HepG2 (cell line): ENCODE results near the gene AKR1C4. TPM values are rescaled to one million over a fixed set of nuclear protein-coding genes. Genes with fewer than 3 reads are reported as not detected.
A peak's percentile ranks its signal among the peaks of the same experiment; 100 is the strongest.

Experiments used
- CEBPB ChIP-seq: IDR thresholded peaks from 2 replicates; pipeline ENCODE4 v1.6.1; 2011; ENCODE audit warnings: low read depth, low read length, improper control_type of control experiment, borderline replicate concordance
- E2F2 ChIP-seq: sonication (generic); formaldehyde crosslinking; IDR thresholded peaks from 2 replicates; pipeline ENCODE4 v1.4.0; 2020; ENCODE audit warnings: missing genetic modification reagents, borderline replicate concordance
- HNF4A ChIP-seq: sonication (generic); formaldehyde crosslinking; IDR thresholded peaks from 2 replicates; pipeline ENCODE4 v1.4.0; 2020; ENCODE audit warnings: missing genetic modification reagents
- MLLT10 ChIP-seq: sonication (generic); formaldehyde crosslinking; IDR thresholded peaks from 2 replicates; pipeline ENCODE4 v1.4.0; 2020; ENCODE audit warnings: missing genetic modification reagents
- NFE2L2 ChIP-seq: fragments of 150-350 bp; IDR thresholded peaks from 2 replicates; pipeline ENCODE4 v1.6.1; 2014; ENCODE audit warnings: low read length
- PBX2 ChIP-seq: IDR thresholded peaks from 2 replicates; pipeline ENCODE4 v1.6.1; 2016; ENCODE audit warnings: control low read depth
- RERE ChIP-seq: IDR thresholded peaks from 2 replicates; pipeline ENCODE4 v1.6.1; 2016; ENCODE audit warnings: low read depth, missing genetic modification reagents, missing compliant biosample characterization
- SIX4 ChIP-seq: sonication (generic); formaldehyde crosslinking; IDR thresholded peaks from 2 replicates; pipeline ENCODE4 v1.4.0; 2020; ENCODE audit warnings: missing genetic modification reagents
- TRAFD1 ChIP-seq: sonication (generic); formaldehyde crosslinking; IDR thresholded peaks from 2 replicates; pipeline ENCODE4 v1.5.1; 2020; ENCODE audit warnings: missing genetic modification reagents, mild to moderate bottlenecking, borderline replicate concordance
- ZC3H4 ChIP-seq: sonication (generic); formaldehyde crosslinking; IDR thresholded peaks from 2 replicates; pipeline ENCODE4 v1.4.0; 2020; ENCODE audit warnings: missing genetic modification reagents, borderline replicate concordance
- ZNF280D ChIP-seq: sonication (generic); formaldehyde crosslinking; IDR thresholded peaks from 2 replicates; pipeline ENCODE4 v1.5.1; 2020; ENCODE audit warnings: mild to moderate bottlenecking, missing genetic modification reagents
- ZNF3 ChIP-seq: IDR thresholded peaks from 2 replicates; pipeline ENCODE4 v1.7.0; 2017; ENCODE audit warnings: inconsistent platforms
- ZNF354B ChIP-seq: sonication (generic); formaldehyde crosslinking; IDR thresholded peaks from 2 replicates; pipeline ENCODE4 v1.8.0; 2022; ENCODE audit warnings: mild to moderate bottlenecking, missing genetic modification reagents
- ZNF496 ChIP-seq: sonication (generic); formaldehyde crosslinking; IDR thresholded peaks from 2 replicates; pipeline ENCODE4 v1.8.1; 2023; ENCODE audit warnings: mild to moderate bottlenecking, moderate library complexity, missing genetic modification reagents; ENCODE audit not compliant: insufficient replicate concordance
- ZNF703 ChIP-seq: sonication (generic); formaldehyde crosslinking; IDR thresholded peaks from 2 replicates; pipeline ENCODE4 v1.5.1; 2020; ENCODE audit warnings: missing genetic modification reagents, mild to moderate bottlenecking, moderate library complexity, borderline replicate concordance
- ZNF816 ChIP-seq: sonication (generic); formaldehyde crosslinking; IDR thresholded peaks from 2 replicates; pipeline ENCODE4 v1.8.0; 2022; ENCODE audit warnings: missing genetic modification reagents, mild to moderate bottlenecking, borderline replicate concordance
- polyA plus RNA-seq, 8 experiments: library from polyadenylated mRNA; depleted of rRNA in 3 of 8; stranded (reverse) in 7 of 8; unstranded in 1 of 8; fragments of >200 nt; fragmentation: Illumina TruSeq in 4 of 8; extraction: Trizol in 4 of 8; gene quantifications; 2 replicates each; pipeline versions ENCODE4 v1.2.1 to v1.2.3, GENCODE V29; 2011 to 2016; ENCODE audit warnings: low read depth in 4 of 8, missing spikeins in 1 of 8, mixed read lengths in 1 of 8; ENCODE audit not compliant: insufficient read depth in 1 of 8
- total RNA-seq, 5 experiments: library from RNA; depleted of rRNA; stranded (reverse); fragments of >200 nt; fragmentation: Illumina TruSeq; extraction: Trizol; gene quantifications; 2 replicates each; pipeline ENCODE4 v1.2.3, GENCODE V29; 2016; ENCODE audit warnings: low read depth in 1 of 5

The AKR1C4 gene
- total and polyA plus RNA-seq, 2 of the 13 experiments (the other 11 are each of a cell fraction or from before 2014, with no cell fraction given) = 0.18 to 1.3 TPM

- TF ChIP-seq ZNF496 (CRISPR knock-in tag) = no peak
- no peak for TF ChIP-seq MLLT10
- 0 out of 2 replicates have a peak, but pooled peaks have one; percentile 62 for TF ChIP-seq ZC3H4 (CRISPR knock-in tag)
- no peak for TF ChIP-seq ZNF3 (CRISPR knock-in tag)
- no peak for TF ChIP-seq TRAFD1 (CRISPR knock-in tag)
- peak; percentile 50; the same call in 1 of the 2 replicates for TF ChIP-seq SIX4
- TF ChIP-seq ZNF280D = no peak
- TF ChIP-seq ZNF703 (CRISPR knock-in tag) = no peak
- peak; percentile 98 for TF ChIP-seq NFE2L2
- TF ChIP-seq E2F2 (CRISPR knock-in tag) = no peak
- peak; percentile 11; the same call in 1 of the 2 replicates for TF ChIP-seq ZNF816
- TF ChIP-seq PBX2 (CRISPR knock-in tag) = no peak
- TF ChIP-seq CEBPB = peak; percentile 8; the same call in 1 of the 2 replicates
- TF ChIP-seq RERE (CRISPR knock-in tag) = 0 out of 2 replicates have a peak, but pooled peaks have one; percentile 56
- TF ChIP-seq HNF4A (CRISPR knock-in tag) = peak; percentile 92
- no peak for TF ChIP-seq ZNF354B
These were observed 48.5 kb upstream of the AKR1C4 start (continued) for GRCh38 chr10:5147981-5148677.
